GM12878 (cell line): ENCODE data around the gene CCDC170. TPM values are rescaled to one million over a fixed set of nuclear protein-coding genes. Genes with fewer than 3 reads are reported as not detected.

Experiments
- ATAC-seq: fragments of 200-7000 bp; cut with Tn5 transposase; 3 replicates; pipeline ENCODE4 v1.9.1; 2020; ENCODE audit warnings: mild to moderate bottlenecking, moderate library complexity
- BruUV-seq: library from RNA; stranded (reverse); fragments of 400-500 nt; replicated peaks from 2 replicates; lab custom pipeline; 2021; lab: Mats Ljungman, UMichigan
- CTCF ChIA-PET: fragments of 300-600 bp; sonication (Branson Sonifier 250); formaldehyde crosslinking; extraction: SDS; loops from one replicate; lab custom pipeline; 2021; ENCODE audit warnings: inconsistent platforms; lab: Yijun Ruan, JAX
- POLR2A ChIA-PET: fragments of 350-600 bp; formaldehyde crosslinking; extraction: SDS; loops from one replicate; lab custom pipeline; 2021; ENCODE audit warnings: inconsistent platforms; lab: Charles Lee
- RAD21 ChIA-PET: fragments of 300-600 bp; sonication (Branson Sonifier 250); formaldehyde crosslinking; loops from one replicate; lab custom pipeline; 2023; ENCODE audit warnings: antibody characterized with exemption; ENCODE audit not compliant: unreplicated experiment; lab: Charles Lee
- SMC1A ChIA-PET: fragments of 300-600 bp; sonication (Branson Sonifier 250); formaldehyde crosslinking; loops from one replicate; lab custom pipeline; 2023; ENCODE audit not compliant: unreplicated experiment, uncharacterized antibody; lab: Charles Lee
- DNase-seq: peaks from one replicate; pipeline ENCODE4 v3.0.0-alpha.2; 2011; ENCODE audit warnings: low read depth, low spot score
- FAIRE-seq: peaks from 3 replicates; lab custom pipeline; 2011; peaks lifted over from hg19 to GRCh38; lab: Jason Lieb, UNC
- H2AFZ ChIP-seq: 2 replicates; pipeline ENCODE4 v1.6.0; 2011; ENCODE audit warnings: low read depth, low read length, control low read depth; ENCODE audit not compliant: control insufficient read depth
- H3K27ac ChIP-seq: 2 replicates; pipeline ENCODE4 v1.5.1; 2011; ENCODE audit warnings: control low read depth; ENCODE audit not compliant: control insufficient read depth, insufficient read depth
- H3K27me3 ChIP-seq, 2 experiments: replicated peaks in 1 of 2; 2 replicates each; pipeline versions ENCODE4 v1.6.0 to v1.6.1; 2011; ENCODE audit warnings: low read length in 1 of 2; ENCODE audit not compliant: control insufficient read depth in 2 of 2, insufficient read depth in 2 of 2
- H3K36me3 ChIP-seq, 2 experiments: 2 replicates each; pipeline ENCODE4 v1.5.1; 2011; ENCODE audit warnings: low read length in 1 of 2; ENCODE audit not compliant: control insufficient read depth in 2 of 2, insufficient read depth in 2 of 2
- H3K4me1 ChIP-seq: 2 replicates; pipeline ENCODE4 v1.6.1; 2011; ENCODE audit warnings: mild to moderate bottlenecking, low read length, moderate library complexity, mixed read lengths; ENCODE audit not compliant: control insufficient read depth, insufficient read depth
- H3K4me2 ChIP-seq: 2 replicates; pipeline ENCODE4 v1.6.0; 2011; ENCODE audit warnings: control low read depth; ENCODE audit not compliant: control insufficient read depth, insufficient read depth
- H3K4me3 ChIP-seq: fragments of 200-600 bp; sonication (generic); 2 replicates; pipeline ENCODE4 v1.5.1; 2016
- H3K79me2 ChIP-seq: 2 replicates; pipeline ENCODE4 v1.6.0; 2011; ENCODE audit warnings: low read length; ENCODE audit not compliant: control insufficient read depth, insufficient read depth
- H3K9ac ChIP-seq: 2 replicates; pipeline ENCODE4 v1.8.0; 2011; ENCODE audit warnings: low read length, control low read depth, mixed read lengths; ENCODE audit not compliant: control insufficient read depth, insufficient read depth
- H3K9me3 ChIP-seq: replicated peaks from 3 replicates; pipeline ENCODE4 v1.5.1; 2011; ENCODE audit warnings: mild to moderate bottlenecking, low read length; ENCODE audit not compliant: control insufficient read depth, insufficient read depth
- H4K20me1 ChIP-seq: 2 replicates; pipeline ENCODE4 v1.6.0; 2011; ENCODE audit not compliant: control insufficient read depth, insufficient read depth
- FOXK2 ChIP-seq: fragments of 450-650 bp; IDR thresholded peaks from 2 replicates; pipeline ENCODE4 v1.6.1; 2017; ENCODE audit warnings: mild to moderate bottlenecking, moderate library complexity
- RAD51 ChIP-seq: fragments of 450-650 bp; IDR thresholded peaks from 2 replicates; pipeline ENCODE4 v1.6.1; 2016; ENCODE audit warnings: moderate library complexity, mild to moderate bottlenecking, inconsistent platforms
- SMAD5 ChIP-seq: IDR thresholded peaks from 2 replicates; pipeline ENCODE4 v1.6.1; 2016; ENCODE audit warnings: antibody characterized with exemption, low read depth
- ZBED1 ChIP-seq: IDR thresholded peaks from 2 replicates; pipeline ENCODE4 v1.6.1; 2016; ENCODE audit warnings: borderline replicate concordance
- ZNF207 ChIP-seq: fragments of 450-650 bp; IDR thresholded peaks from 2 replicates; pipeline ENCODE4 v1.6.1; 2014; ENCODE audit warnings: antibody characterized with exemption, mild to moderate bottlenecking, borderline replicate concordance
- WGBS: methylation state at CpG from one replicate; pipeline ENCODE4 v1.1.6; 2016; ENCODE audit warnings: low lambda C conversion rate; ENCODE audit not compliant: insufficient replicate concordance, insufficient coverage; ENCODE audit errors: missing lambda C conversion rate; 5-methylcytosine and 5-hydroxymethylcytosine counted together
- in situ Hi-C: fragments of 300-500 bp; cut with MboI; formaldehyde crosslinking; loops from 9 replicates; pipeline ENCODE4 v1.14.3; 2018; ENCODE audit warnings: mixed read lengths
- intact Hi-C: fragments of 100-400 bp; cut with micrococcal nuclease; formaldehyde crosslinking; loops from one replicate; pipeline ENCODE4 v1.14.2; 2022; ENCODE audit not compliant: unreplicated experiment
- polyA plus RNA-seq, 11 experiments: library from polyadenylated mRNA; depleted of rRNA in 4 of 11; unstranded in 6 of 11; stranded (reverse) in 5 of 11; fragments of >200 nt; fragmentation: Nextera tagmentation in 4 of 11; fragmentation: Illumina TruSeq in 1 of 11; extraction: Ambion mirVana in 4 of 11; extraction: Trizol in 1 of 11; gene quantifications; 1 replicate in 1 of 11; 2 replicates in 10 of 11; pipeline versions ENCODE4 v1.2.1 to v1.2.3, GENCODE V29; 2011 to 2016; ENCODE audit warnings: inconsistent platforms in 2 of 11, missing spikeins in 2 of 11, low read depth in 1 of 11
- total RNA-seq, 4 experiments: library from RNA; depleted of rRNA in 3 of 4; stranded (reverse); fragments of >200 nt in 3 of 4; fragmentation: Illumina TruSeq in 1 of 4; extraction: Trizol in 1 of 4; gene quantifications; 2 replicates each; pipeline versions ENCODE4 v1.2.1 to v1.2.3, GENCODE V29; 2013 to 2021
- TF ChIP-seq, protein P1 (sequence below): fragments of 450-650 bp; IDR thresholded peaks from 2 replicates; pipeline ENCODE4 v1.6.1; 2017; ENCODE audit warnings: mild to moderate bottlenecking, moderate library complexity
- TF ChIP-seq, protein P2 (sequence below): fragments of 450-650 bp; formaldehyde crosslinking; IDR thresholded peaks from 2 replicates; pipeline ENCODE4 v1.5.0; 2022; ENCODE audit warnings: mild to moderate bottlenecking, missing genetic modification characterization
- TF ChIP-seq, protein P3 (sequence below): fragments of 450-650 bp; IDR thresholded peaks from 2 replicates; pipeline ENCODE4 v1.6.1; 2018; ENCODE audit warnings: mild to moderate bottlenecking, low read depth, moderate library complexity; ENCODE audit not compliant: partially characterized antibody
- TF ChIP-seq, protein P4 (sequence below): fragments of 450-650 bp; IDR thresholded peaks from 2 replicates; pipeline ENCODE4 v1.6.1; 2017; ENCODE audit warnings: mild to moderate bottlenecking, low read depth, inconsistent platforms; ENCODE audit not compliant: poor library complexity, severe bottlenecking

Gene CCDC170
- total and polyA plus RNA-seq, 10 of the 15 experiments (the other 5 are each of a cell fraction or from before 2014, with no cell fraction given), result not detected

DNA sequence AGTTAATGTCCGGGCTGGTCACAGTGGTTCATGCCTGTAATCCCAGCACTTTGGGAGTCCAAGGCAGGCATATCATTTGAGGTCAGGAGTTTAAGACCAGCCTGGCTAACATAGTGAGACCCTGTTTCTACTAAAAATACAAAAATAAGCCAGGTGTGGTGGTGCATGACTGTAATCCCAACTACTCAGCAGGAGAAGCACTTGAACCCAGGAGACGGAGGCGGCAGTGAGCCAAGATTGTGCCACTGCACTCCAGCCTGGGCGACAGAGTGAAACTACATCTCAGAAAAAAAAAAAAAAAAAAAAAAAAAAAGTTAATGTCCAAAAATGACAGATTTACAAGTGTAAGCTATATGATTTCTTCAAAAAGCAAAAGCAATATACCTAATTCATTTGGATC lies 124.9 kb downstream of the CCDC170 start:
- Histone ChIP-seq H2AFZ (no peak overlapping the region), H4K20me1 (no peaks in the 10 kb centered on the region), H3K9me3 (no peaks in the 10 kb centered on the region), H3K9ac (no peak overlapping the region), H3K27ac (no peak overlapping the region), H3K79me2 (no peaks in the 10 kb centered on the region), H3K4me1 (no peaks in the 10 kb centered on the region), H3K36me3 (no peaks in the 10 kb centered on the region), H3K4me3 (no peak overlapping the region), H3K4me2 (no peak overlapping the region), H3K27me3 (no peaks in the 10 kb centered on the region)
- in situ Hi-C loops, result no loop called here
- POLR2A ChIA-PET, result no interaction called here
- SMC1A ChIA-PET, result no interaction called here
- intact Hi-C loops, result no loop called here
- RAD21 ChIA-PET, result no interaction called here
- 57% methylated on average over 4 of the region's 4 CpGs for WGBS
- CTCF ChIA-PET, result interaction anchor here (0.7 kb wide), 1 partner anchor 18 kb away, joined by 4 read pairs; no protein-coding TSS in a partner anchor
- no peak for FAIRE-seq
- ATAC-seq, result no peak
- BruUV-seq, result no TSS peak
- no peak for DNase-seq
- TF ChIP-seq, protein P1, sequence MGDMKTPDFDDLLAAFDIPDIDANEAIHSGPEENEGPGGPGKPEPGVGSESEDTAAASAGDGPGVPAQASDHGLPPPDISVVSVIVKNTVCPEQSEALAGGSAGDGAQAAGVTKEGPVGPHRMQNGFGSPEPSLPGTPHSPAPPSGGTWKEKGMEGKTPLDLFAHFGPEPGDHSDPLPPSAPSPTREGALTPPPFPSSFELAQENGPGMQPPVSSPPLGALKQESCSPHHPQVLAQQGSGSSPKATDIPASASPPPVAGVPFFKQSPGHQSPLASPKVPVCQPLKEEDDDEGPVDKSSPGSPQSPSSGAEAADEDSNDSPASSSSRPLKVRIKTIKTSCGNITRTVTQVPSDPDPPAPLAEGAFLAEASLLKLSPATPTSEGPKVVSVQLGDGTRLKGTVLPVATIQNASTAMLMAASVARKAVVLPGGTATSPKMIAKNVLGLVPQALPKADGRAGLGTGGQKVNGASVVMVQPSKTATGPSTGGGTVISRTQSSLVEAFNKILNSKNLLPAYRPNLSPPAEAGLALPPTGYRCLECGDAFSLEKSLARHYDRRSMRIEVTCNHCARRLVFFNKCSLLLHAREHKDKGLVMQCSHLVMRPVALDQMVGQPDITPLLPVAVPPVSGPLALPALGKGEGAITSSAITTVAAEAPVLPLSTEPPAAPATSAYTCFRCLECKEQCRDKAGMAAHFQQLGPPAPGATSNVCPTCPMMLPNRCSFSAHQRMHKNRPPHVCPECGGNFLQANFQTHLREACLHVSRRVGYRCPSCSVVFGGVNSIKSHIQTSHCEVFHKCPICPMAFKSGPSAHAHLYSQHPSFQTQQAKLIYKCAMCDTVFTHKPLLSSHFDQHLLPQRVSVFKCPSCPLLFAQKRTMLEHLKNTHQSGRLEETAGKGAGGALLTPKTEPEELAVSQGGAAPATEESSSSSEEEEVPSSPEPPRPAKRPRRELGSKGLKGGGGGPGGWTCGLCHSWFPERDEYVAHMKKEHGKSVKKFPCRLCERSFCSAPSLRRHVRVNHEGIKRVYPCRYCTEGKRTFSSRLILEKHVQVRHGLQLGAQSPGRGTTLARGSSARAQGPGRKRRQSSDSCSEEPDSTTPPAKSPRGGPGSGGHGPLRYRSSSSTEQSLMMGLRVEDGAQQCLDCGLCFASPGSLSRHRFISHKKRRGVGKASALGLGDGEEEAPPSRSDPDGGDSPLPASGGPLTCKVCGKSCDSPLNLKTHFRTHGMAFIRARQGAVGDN, result no peak
- TF ChIP-seq SMAD5, result no peak
- no peak for TF ChIP-seq ZBED1
- TF ChIP-seq, protein P2, sequence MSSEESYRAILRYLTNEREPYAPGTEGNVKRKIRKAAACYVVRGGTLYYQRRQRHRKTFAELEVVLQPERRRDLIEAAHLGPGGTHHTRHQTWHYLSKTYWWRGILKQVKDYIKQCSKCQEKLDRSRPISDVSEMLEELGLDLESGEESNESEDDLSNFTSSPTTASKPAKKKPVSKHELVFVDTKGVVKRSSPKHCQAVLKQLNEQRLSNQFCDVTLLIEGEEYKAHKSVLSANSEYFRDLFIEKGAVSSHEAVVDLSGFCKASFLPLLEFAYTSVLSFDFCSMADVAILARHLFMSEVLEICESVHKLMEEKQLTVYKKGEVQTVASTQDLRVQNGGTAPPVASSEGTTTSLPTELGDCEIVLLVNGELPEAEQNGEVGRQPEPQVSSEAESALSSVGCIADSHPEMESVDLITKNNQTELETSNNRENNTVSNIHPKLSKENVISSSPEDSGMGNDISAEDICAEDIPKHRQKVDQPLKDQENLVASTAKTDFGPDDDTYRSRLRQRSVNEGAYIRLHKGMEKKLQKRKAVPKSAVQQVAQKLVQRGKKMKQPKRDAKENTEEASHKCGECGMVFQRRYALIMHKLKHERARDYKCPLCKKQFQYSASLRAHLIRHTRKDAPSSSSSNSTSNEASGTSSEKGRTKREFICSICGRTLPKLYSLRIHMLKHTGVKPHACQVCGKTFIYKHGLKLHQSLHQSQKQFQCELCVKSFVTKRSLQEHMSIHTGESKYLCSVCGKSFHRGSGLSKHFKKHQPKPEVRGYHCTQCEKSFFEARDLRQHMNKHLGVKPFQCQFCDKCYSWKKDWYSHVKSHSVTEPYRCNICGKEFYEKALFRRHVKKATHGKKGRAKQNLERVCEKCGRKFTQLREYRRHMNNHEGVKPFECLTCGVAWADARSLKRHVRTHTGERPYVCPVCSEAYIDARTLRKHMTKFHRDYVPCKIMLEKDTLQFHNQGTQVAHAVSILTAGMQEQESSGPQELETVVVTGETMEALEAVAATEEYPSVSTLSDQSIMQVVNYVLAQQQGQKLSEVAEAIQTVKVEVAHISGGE (CRISPR knock-in tag), result no peak
- no peak for TF ChIP-seq ZNF207
- TF ChIP-seq RAD51, result no peak
- TF ChIP-seq, protein P3, sequence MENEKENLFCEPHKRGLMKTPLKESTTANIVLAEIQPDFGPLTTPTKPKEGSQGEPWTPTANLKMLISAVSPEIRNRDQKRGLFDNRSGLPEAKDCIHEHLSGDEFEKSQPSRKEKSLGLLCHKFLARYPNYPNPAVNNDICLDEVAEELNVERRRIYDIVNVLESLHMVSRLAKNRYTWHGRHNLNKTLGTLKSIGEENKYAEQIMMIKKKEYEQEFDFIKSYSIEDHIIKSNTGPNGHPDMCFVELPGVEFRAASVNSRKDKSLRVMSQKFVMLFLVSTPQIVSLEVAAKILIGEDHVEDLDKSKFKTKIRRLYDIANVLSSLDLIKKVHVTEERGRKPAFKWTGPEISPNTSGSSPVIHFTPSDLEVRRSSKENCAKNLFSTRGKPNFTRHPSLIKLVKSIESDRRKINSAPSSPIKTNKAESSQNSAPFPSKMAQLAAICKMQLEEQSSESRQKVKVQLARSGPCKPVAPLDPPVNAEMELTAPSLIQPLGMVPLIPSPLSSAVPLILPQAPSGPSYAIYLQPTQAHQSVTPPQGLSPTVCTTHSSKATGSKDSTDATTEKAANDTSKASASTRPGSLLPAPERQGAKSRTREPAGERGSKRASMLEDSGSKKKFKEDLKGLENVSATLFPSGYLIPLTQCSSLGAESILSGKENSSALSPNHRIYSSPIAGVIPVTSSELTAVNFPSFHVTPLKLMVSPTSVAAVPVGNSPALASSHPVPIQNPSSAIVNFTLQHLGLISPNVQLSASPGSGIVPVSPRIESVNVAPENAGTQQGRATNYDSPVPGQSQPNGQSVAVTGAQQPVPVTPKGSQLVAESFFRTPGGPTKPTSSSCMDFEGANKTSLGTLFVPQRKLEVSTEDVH, result no peak
- TF ChIP-seq, protein P4, sequence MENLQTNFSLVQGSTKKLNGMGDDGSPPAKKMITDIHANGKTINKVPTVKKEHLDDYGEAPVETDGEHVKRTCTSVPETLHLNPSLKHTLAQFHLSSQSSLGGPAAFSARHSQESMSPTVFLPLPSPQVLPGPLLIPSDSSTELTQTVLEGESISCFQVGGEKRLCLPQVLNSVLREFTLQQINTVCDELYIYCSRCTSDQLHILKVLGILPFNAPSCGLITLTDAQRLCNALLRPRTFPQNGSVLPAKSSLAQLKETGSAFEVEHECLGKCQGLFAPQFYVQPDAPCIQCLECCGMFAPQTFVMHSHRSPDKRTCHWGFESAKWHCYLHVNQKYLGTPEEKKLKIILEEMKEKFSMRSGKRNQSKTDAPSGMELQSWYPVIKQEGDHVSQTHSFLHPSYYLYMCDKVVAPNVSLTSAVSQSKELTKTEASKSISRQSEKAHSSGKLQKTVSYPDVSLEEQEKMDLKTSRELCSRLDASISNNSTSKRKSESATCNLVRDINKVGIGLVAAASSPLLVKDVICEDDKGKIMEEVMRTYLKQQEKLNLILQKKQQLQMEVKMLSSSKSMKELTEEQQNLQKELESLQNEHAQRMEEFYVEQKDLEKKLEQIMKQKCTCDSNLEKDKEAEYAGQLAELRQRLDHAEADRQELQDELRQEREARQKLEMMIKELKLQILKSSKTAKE, result no peak
- TF ChIP-seq FOXK2, result no peak
